A549 (cell line): ENCODE results near the gene DUT.

Experiments
- CTCF ChIP-seq: fragments of >200 bp; sonication (Bioruptor Twin); formaldehyde crosslinking; IDR thresholded peaks from 3 replicates; pipeline ENCODE4 v1.5.1; 2016
- EP300 ChIP-seq, 2 experiments: fragments of >200 bp; sonication (Bioruptor Twin); formaldehyde crosslinking; IDR thresholded peaks; 2 replicates in 1 of 2; 3 replicates in 1 of 2; pipeline ENCODE4 v1.6.1; 2016 to 2017
- MAX ChIP-seq: IDR thresholded peaks from 2 replicates; pipeline ENCODE4 v1.6.1; 2012
- REST ChIP-seq: fragments of 200-600 bp; sonication (generic); IDR thresholded peaks from 2 replicates; pipeline ENCODE4 v1.6.1; 2016; ENCODE audit warnings: antibody characterized with exemption, mild to moderate bottlenecking, moderate library complexity
- RFX5 ChIP-seq: fragments of 450-650 bp; IDR thresholded peaks from 2 replicates; pipeline ENCODE4 v1.7.1; 2014; ENCODE audit warnings: antibody characterized with exemption, mild to moderate bottlenecking, moderate library complexity
- SMC3 ChIP-seq: fragments of >200 bp; sonication (Bioruptor Twin); formaldehyde crosslinking; IDR thresholded peaks from 3 replicates; pipeline ENCODE4 v1.6.1; 2018; ENCODE audit warnings: inconsistent platforms

- no peak for TF ChIP-seq RFX5
- TF ChIP-seq REST: peak; percentile 87
- TF ChIP-seq CTCF: no peak
- no peak for TF ChIP-seq SMC3
- no peak for TF ChIP-seq EP300 (IDR thresholded peaks at IDR 0.05)
- no peak; the same call in 1 of the 2 replicates for TF ChIP-seq MAX
These were observed at the start of gene DUT for GRCh38 chr15:48330855-48331795.
